Activated CD8-positive, alpha-beta T cell treated with anti-CD3 and anti-CD28 coated beads for 36 hours (primary cell): ENCODE results near the gene TCF12. TPM values are rescaled to one million over a fixed set of nuclear protein-coding genes. Genes with fewer than 3 reads are reported as not detected.

Source experiments
- ATAC-seq: fragments of 200-7000 bp; cut with Tn5 transposase; one replicate; pipeline ENCODE4 v1.10.0; 2021; ENCODE audit warnings: mild to moderate bottlenecking, moderate library complexity
- CTCF ChIA-PET: fragments of 350-600 bp; sonication (Branson Sonifier 250); formaldehyde crosslinking; loops from one replicate; lab custom pipeline; 2021; ENCODE audit warnings: antibody characterized with exemption; lab: Charles Lee
- POLR2A ChIA-PET: fragments of 350-600 bp; sonication (Branson Sonifier 250); formaldehyde crosslinking; loops from one replicate; lab custom pipeline; 2021; ENCODE audit warnings: antibody characterized with exemption; lab: Charles Lee
- DNase-seq: peaks from one replicate; pipeline ENCODE4 v3.0.0-alpha.2; 2020
- H3K27ac Mint-ChIP-seq: one replicate; pipeline ENCODE4 v1.8.0; 2021; ENCODE audit warnings: mild to moderate bottlenecking, mixed read lengths
- H3K27me3 Mint-ChIP-seq: one replicate; pipeline ENCODE4 v1.8.0; 2021; ENCODE audit warnings: mixed read lengths
- H3K36me3 Mint-ChIP-seq: one replicate; pipeline ENCODE4 v1.8.0; 2021; ENCODE audit warnings: low read depth, mixed read lengths
- H3K4me1 Mint-ChIP-seq: one replicate; pipeline ENCODE4 v1.8.0; 2021; ENCODE audit warnings: low read depth, mixed read lengths
- H3K4me3 Mint-ChIP-seq: one replicate; pipeline ENCODE4 v1.8.0; 2021; ENCODE audit warnings: mild to moderate bottlenecking, moderate library complexity, mixed read lengths
- H3K9me3 Mint-ChIP-seq: one replicate; pipeline ENCODE4 v1.8.0; 2021; ENCODE audit warnings: mixed read lengths
- intact Hi-C: fragments of 100-400 bp; cut with micrococcal nuclease; formaldehyde crosslinking; loops from one replicate; pipeline ENCODE4 v1.10.0; 2022
- total RNA-seq, 2 experiments: library from RNA; stranded (reverse); gene quantifications; one replicate each; pipeline ENCODE4 v1.2.3, GENCODE V29; 2021
- TF ChIP-seq, protein P1 (sequence below): fragments of 200-600 bp; IDR thresholded peaks from one replicate; pipeline ENCODE4 v1.8.0; 2022; ENCODE audit warnings: antibody characterized with exemption, mild to moderate bottlenecking

TCF12 gene
- 10 to 100 TPM; 60.5 to 67.4 TPM for total RNA-seq

DNA sequence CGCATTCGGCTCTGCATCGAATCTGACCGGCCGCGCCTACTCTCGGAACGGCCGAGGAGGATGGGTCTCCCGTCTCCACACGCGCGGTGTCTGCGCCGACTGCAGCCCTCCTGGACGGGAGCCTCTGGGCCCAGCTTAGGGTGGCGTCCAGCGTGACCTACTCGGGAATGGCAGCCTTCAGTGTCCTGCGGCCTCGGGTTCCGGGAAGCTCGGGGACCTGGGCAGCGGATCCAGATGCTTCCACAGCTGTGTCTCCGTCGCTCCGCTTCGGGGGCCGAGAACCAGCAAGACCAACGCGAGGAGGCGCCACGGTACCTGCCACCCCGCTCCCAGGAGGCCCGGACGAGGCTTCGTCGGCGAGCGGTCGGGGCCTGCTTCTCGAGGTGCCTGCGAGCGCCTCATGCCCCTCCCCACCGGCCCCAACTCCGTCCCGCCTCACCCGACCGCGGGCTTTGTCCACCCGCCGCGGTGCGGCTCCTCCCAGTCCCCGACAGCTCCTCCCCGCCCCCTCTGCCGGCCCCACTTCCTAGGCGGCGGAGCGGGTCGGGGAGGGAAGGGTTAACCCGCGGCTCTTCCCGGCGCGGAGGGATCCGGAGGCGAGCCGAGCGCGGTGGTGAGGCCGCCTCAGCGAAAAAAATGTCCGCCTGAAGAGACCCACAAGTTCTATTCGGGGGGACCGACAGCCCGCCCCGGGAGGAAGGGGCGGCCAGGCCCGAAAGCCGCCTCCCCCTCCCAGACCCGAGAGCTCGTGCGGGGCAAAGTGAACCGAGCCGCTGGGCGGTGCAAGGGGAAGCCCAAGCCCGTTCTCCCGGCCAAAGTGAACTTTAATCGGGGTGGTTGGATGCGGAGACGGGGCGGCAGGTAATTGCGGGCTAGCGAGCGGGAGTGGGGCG lies at the start of gene TCF12:
TSS of gene TCF12 (plus strand) at position 599 of the 893 bp plus-strand sequence. CDS start 1,270 bp downstream, outside the sequence.
- peak within 1 kb of the TSS; percentile 99 for H3K4me3 Mint-ChIP-seq
- peaks cover 18% of the 10 kb centered on the region for H3K36me3 Mint-ChIP-seq
- peak within 1 kb of the TSS; percentile 83 for H3K27ac Mint-ChIP-seq
- no peaks in the 10 kb centered on the region for H3K27me3 Mint-ChIP-seq
- H3K9me3 Mint-ChIP-seq: no peaks in the 10 kb centered on the region
- POLR2A ChIA-PET: interaction anchor here (0.5 to 2.8 kb wide), 15 partner anchors 11 to 297 kb away, joined by 3 to 19 read pairs (median 4); no protein-coding TSS in a partner anchor
- ATAC-seq: peak; percentile 88
- TF ChIP-seq, protein P1, sequence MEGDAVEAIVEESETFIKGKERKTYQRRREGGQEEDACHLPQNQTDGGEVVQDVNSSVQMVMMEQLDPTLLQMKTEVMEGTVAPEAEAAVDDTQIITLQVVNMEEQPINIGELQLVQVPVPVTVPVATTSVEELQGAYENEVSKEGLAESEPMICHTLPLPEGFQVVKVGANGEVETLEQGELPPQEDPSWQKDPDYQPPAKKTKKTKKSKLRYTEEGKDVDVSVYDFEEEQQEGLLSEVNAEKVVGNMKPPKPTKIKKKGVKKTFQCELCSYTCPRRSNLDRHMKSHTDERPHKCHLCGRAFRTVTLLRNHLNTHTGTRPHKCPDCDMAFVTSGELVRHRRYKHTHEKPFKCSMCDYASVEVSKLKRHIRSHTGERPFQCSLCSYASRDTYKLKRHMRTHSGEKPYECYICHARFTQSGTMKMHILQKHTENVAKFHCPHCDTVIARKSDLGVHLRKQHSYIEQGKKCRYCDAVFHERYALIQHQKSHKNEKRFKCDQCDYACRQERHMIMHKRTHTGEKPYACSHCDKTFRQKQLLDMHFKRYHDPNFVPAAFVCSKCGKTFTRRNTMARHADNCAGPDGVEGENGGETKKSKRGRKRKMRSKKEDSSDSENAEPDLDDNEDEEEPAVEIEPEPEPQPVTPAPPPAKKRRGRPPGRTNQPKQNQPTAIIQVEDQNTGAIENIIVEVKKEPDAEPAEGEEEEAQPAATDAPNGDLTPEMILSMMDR: no peak
- peak; percentile 91 for DNase-seq
- CTCF ChIA-PET: interaction anchor here (0.7 to 1.9 kb wide), 17 partner anchors 9 to 388 kb away, joined by 3 to 9 read pairs (median 4); no protein-coding TSS in a partner anchor
- intact Hi-C loops: loop anchor here (10.0 kb wide), 1 partner anchor 47 kb away; no protein-coding TSS in a partner anchor
- peaks cover 34% of the 10 kb centered on the region for H3K4me1 Mint-ChIP-seq

DNA sequence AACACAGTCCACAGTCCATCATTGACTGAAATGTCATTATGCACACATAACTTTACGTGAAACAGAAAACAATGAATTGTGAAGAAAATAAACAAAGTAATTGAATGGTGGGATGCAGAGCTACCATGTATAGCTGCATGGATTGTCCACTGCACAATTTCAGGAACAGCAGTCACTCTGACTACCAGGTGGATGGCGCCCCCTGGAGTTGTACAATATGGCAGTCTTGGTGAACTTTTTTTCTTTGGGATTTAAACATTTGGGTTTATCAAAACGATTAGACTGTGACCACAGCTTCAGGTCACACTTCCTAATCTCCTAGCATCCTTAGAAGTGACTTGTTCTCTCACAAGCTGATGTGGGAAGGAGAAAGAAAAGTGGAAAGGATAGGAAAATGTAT lies 48.9 kb upstream of the TCF12 start:
- DNase-seq (peak; percentile 72), ATAC-seq (no peak)
- ChIA-PET POLR2A (no interaction called here), CTCF (interaction anchor here (0.6 to 6.5 kb wide), 18 partner anchors 9 to 1472 kb away, joined by 3 to 46 read pairs (median 4); no protein-coding TSS in a partner anchor)
- no peak overlapping the region for H3K4me3 Mint-ChIP-seq
- no peaks in the 10 kb centered on the region for H3K4me1 Mint-ChIP-seq
- no peaks in the 10 kb centered on the region for H3K36me3 Mint-ChIP-seq
- no peaks in the 10 kb centered on the region for H3K27me3 Mint-ChIP-seq
- intact Hi-C loops: loop anchor here (2.0 to 5.0 kb wide), 2 partner anchors 137 to 373 kb away; partner anchors contain the start of gene ZNF280D
- no peak overlapping the region for H3K27ac Mint-ChIP-seq
- H3K9me3 Mint-ChIP-seq: no peaks in the 10 kb centered on the region
- TF ChIP-seq, protein P1: peak; percentile 62

DNA sequence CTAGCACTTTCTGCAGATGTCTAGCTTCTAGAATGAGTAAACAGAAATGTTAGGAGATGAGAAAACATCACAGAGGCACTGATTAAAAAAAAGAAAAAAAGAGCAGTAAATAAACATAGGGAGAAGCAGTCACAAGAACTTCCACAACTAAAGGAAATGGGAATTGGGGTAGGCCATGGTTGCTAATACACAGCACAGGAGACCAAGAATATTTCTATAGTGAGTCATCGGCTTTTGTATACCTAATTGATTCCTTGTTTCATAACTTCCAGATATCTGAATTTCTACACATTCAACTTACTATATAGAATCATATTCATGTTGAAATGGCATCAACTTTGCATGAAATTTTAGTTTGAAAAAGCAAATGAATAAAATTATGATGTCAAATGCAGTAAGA lies 47.3 kb upstream of the TCF12 start:
- no peak for DNase-seq
- intact Hi-C loops: no loop called here
- TF ChIP-seq, protein P1: no peak
- H3K4me1 Mint-ChIP-seq: no peaks in the 10 kb centered on the region
- CTCF ChIA-PET: interaction anchor here (0.7 to 6.5 kb wide), 5 partner anchors 37 to 435 kb away, joined by 3 to 46 read pairs (median 3); no protein-coding TSS in a partner anchor
- no peak for ATAC-seq
- H3K27ac Mint-ChIP-seq: no peak overlapping the region
- no peak overlapping the region for H3K4me3 Mint-ChIP-seq
- POLR2A ChIA-PET: interaction anchor here (0.8 kb wide), 1 partner anchor 48 kb away, joined by 3 read pairs; the partner anchor contains the start of gene TCF12
- no peaks in the 10 kb centered on the region for H3K27me3 Mint-ChIP-seq
- no peaks in the 10 kb centered on the region for H3K36me3 Mint-ChIP-seq
- H3K9me3 Mint-ChIP-seq: no peaks in the 10 kb centered on the region

DNA sequence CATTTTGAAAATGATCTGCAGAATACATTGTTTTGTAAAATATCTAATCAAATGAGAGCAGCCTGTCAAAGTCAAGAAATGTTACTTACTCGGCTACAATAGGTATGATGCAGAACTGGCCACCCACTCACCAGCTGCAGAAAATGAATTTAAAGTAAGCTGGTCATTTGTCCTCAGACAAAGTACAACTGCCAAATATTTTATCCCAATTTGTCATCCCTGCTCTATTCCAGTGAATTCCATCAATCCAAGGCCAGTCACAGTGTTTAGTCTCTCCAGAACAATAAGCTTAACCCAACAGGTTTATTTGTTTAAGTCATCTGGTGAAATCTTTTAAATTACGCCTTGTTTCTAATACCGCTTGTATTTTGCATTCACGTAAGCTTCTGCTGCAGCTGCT lies 46.6 kb upstream of the TCF12 start:
- no peaks in the 10 kb centered on the region for H3K36me3 Mint-ChIP-seq
- no peaks in the 10 kb centered on the region for H3K27me3 Mint-ChIP-seq
- H3K4me1 Mint-ChIP-seq: no peaks in the 10 kb centered on the region
- ChIA-PET CTCF (interaction anchor here (0.7 to 6.5 kb wide), 5 partner anchors 37 to 434 kb away, joined by 3 to 46 read pairs (median 3); no protein-coding TSS in a partner anchor), POLR2A (interaction anchor here (0.8 kb wide), 1 partner anchor 47 kb away, joined by 3 read pairs; the partner anchor contains the start of gene TCF12)
- TF ChIP-seq, protein P1: no peak
- no peaks in the 10 kb centered on the region for H3K9me3 Mint-ChIP-seq
- no peak overlapping the region for H3K27ac Mint-ChIP-seq
- no peak for DNase-seq
- intact Hi-C loops: no loop called here
- ATAC-seq: no peak
- no peak overlapping the region for H3K4me3 Mint-ChIP-seq
